GM12878 (cell line): ENCODE results near the gene CSNK1G1. TPM values are rescaled to one million over a fixed set of nuclear protein-coding genes. Genes with fewer than 3 reads are reported as not detected.

Experiments used
- ATAC-seq: fragments of 200-7000 bp; cut with Tn5 transposase; 3 replicates; pipeline ENCODE4 v1.9.1; 2020; ENCODE audit warnings: mild to moderate bottlenecking, moderate library complexity
- BruUV-seq: library from RNA; stranded (reverse); fragments of 400-500 nt; replicated peaks from 2 replicates; lab custom pipeline; 2021; lab: Mats Ljungman, UMichigan
- CTCF ChIA-PET: fragments of 300-600 bp; sonication (Branson Sonifier 250); formaldehyde crosslinking; extraction: SDS; loops from one replicate; lab custom pipeline; 2021; ENCODE audit warnings: inconsistent platforms; lab: Yijun Ruan, JAX
- POLR2A ChIA-PET: fragments of 350-600 bp; formaldehyde crosslinking; extraction: SDS; loops from one replicate; lab custom pipeline; 2021; ENCODE audit warnings: inconsistent platforms; lab: Charles Lee
- RAD21 ChIA-PET: fragments of 300-600 bp; sonication (Branson Sonifier 250); formaldehyde crosslinking; loops from one replicate; lab custom pipeline; 2023; ENCODE audit warnings: antibody characterized with exemption; ENCODE audit not compliant: unreplicated experiment; lab: Charles Lee
- SMC1A ChIA-PET: fragments of 300-600 bp; sonication (Branson Sonifier 250); formaldehyde crosslinking; loops from one replicate; lab custom pipeline; 2023; ENCODE audit not compliant: unreplicated experiment, uncharacterized antibody; lab: Charles Lee
- DNase-seq: peaks from one replicate; pipeline ENCODE4 v3.0.0-alpha.2; 2011; ENCODE audit warnings: low read depth, low spot score
- FAIRE-seq: peaks from 3 replicates; lab custom pipeline; 2011; peaks lifted over from hg19 to GRCh38; lab: Jason Lieb, UNC
- H2AFZ ChIP-seq: 2 replicates; pipeline ENCODE4 v1.6.0; 2011; ENCODE audit warnings: low read depth, low read length, control low read depth; ENCODE audit not compliant: control insufficient read depth
- H3K27ac ChIP-seq: 2 replicates; pipeline ENCODE4 v1.5.1; 2011; ENCODE audit warnings: control low read depth; ENCODE audit not compliant: control insufficient read depth, insufficient read depth
- H3K27me3 ChIP-seq, 2 experiments: replicated peaks in 1 of 2; 2 replicates each; pipeline versions ENCODE4 v1.6.0 to v1.6.1; 2011; ENCODE audit warnings: low read length in 1 of 2; ENCODE audit not compliant: control insufficient read depth in 2 of 2, insufficient read depth in 2 of 2
- H3K36me3 ChIP-seq, 2 experiments: 2 replicates each; pipeline ENCODE4 v1.5.1; 2011; ENCODE audit warnings: low read length in 1 of 2; ENCODE audit not compliant: control insufficient read depth in 2 of 2, insufficient read depth in 2 of 2
- H3K4me1 ChIP-seq: 2 replicates; pipeline ENCODE4 v1.6.1; 2011; ENCODE audit warnings: mild to moderate bottlenecking, low read length, moderate library complexity, mixed read lengths; ENCODE audit not compliant: control insufficient read depth, insufficient read depth
- H3K4me2 ChIP-seq: 2 replicates; pipeline ENCODE4 v1.6.0; 2011; ENCODE audit warnings: control low read depth; ENCODE audit not compliant: control insufficient read depth, insufficient read depth
- H3K4me3 ChIP-seq: fragments of 200-600 bp; sonication (generic); 2 replicates; pipeline ENCODE4 v1.5.1; 2016
- H3K79me2 ChIP-seq: 2 replicates; pipeline ENCODE4 v1.6.0; 2011; ENCODE audit warnings: low read length; ENCODE audit not compliant: control insufficient read depth, insufficient read depth
- H3K9ac ChIP-seq: 2 replicates; pipeline ENCODE4 v1.8.0; 2011; ENCODE audit warnings: low read length, control low read depth, mixed read lengths; ENCODE audit not compliant: control insufficient read depth, insufficient read depth
- H3K9me3 ChIP-seq: replicated peaks from 3 replicates; pipeline ENCODE4 v1.5.1; 2011; ENCODE audit warnings: mild to moderate bottlenecking, low read length; ENCODE audit not compliant: control insufficient read depth, insufficient read depth
- H4K20me1 ChIP-seq: 2 replicates; pipeline ENCODE4 v1.6.0; 2011; ENCODE audit not compliant: control insufficient read depth, insufficient read depth
- BCL3 ChIP-seq: IDR thresholded peaks from 2 replicates; pipeline ENCODE4 v1.6.1; 2011; ENCODE audit warnings: borderline replicate concordance, low read depth, mild to moderate bottlenecking, moderate library complexity, low read length; ENCODE audit not compliant: insufficient read depth, poor library complexity, severe bottlenecking
- ELK1 ChIP-seq: IDR thresholded peaks from 2 replicates; pipeline ENCODE4 v1.6.1; 2012; ENCODE audit warnings: low read depth, low read length, improper control_type of control experiment
- HSF1 ChIP-seq: fragments of 150-350 bp; IDR thresholded peaks from 2 replicates; pipeline ENCODE4 v1.6.1; 2014; ENCODE audit warnings: mild to moderate bottlenecking, low read depth, low read length
- MLLT1 ChIP-seq: fragments of 450-650 bp; IDR thresholded peaks from 2 replicates; pipeline ENCODE4 v1.6.1; 2016; ENCODE audit warnings: mild to moderate bottlenecking
- MYC ChIP-seq: IDR thresholded peaks from 2 replicates; pipeline ENCODE4 v1.6.1; 2011; ENCODE audit warnings: mild to moderate bottlenecking, low read length, moderate library complexity, inconsistent platforms; ENCODE audit not compliant: insufficient read depth, insufficient replicate concordance, insufficient read length, severe bottlenecking
- PML ChIP-seq: IDR thresholded peaks from 2 replicates; pipeline ENCODE4 v1.6.1; 2012; ENCODE audit warnings: low read length, inconsistent platforms
- POU2F2 ChIP-seq: IDR thresholded peaks from 3 replicates; pipeline ENCODE4 v1.6.1; 2011; ENCODE audit warnings: low read depth, mild to moderate bottlenecking, low read length, borderline replicate concordance
- RAD51 ChIP-seq: fragments of 450-650 bp; IDR thresholded peaks from 2 replicates; pipeline ENCODE4 v1.6.1; 2016; ENCODE audit warnings: moderate library complexity, mild to moderate bottlenecking, inconsistent platforms
- RELA ChIP-seq: fragments of 450-650 bp; IDR thresholded peaks from 2 replicates; pipeline ENCODE4 v1.8.0; 2014; ENCODE audit warnings: borderline replicate concordance; ENCODE audit not compliant: partially characterized antibody
- SMC3 ChIP-seq: IDR thresholded peaks from 2 replicates; pipeline ENCODE4 v1.6.1; 2011; ENCODE audit warnings: low read length, improper control_type of control experiment, borderline replicate concordance
- STAT1 ChIP-seq: fragments of 450-650 bp; conservative IDR thresholded peaks from 2 replicates; pipeline ENCODE4 v1.6.1; 2014; ENCODE audit warnings: antibody characterized with exemption, mild to moderate bottlenecking
- SUZ12 ChIP-seq: fragments of 200-600 bp; sonication (generic); IDR thresholded peaks from one replicate; pipeline ENCODE4 v1.6.1; 2018; ENCODE audit warnings: antibody characterized with exemption, mild to moderate bottlenecking; ENCODE audit not compliant: unreplicated experiment
- TBL1XR1 ChIP-seq: IDR thresholded peaks from 2 replicates; pipeline ENCODE4 v1.6.1; 2012; ENCODE audit warnings: low read depth, low read length, improper control_type of control experiment
- WRNIP1 ChIP-seq: IDR thresholded peaks from 2 replicates; pipeline ENCODE4 v1.6.1; 2011; ENCODE audit warnings: low read depth, low read length, improper control_type of control experiment, borderline replicate concordance
- ZBTB4 ChIP-seq: fragments of 450-650 bp; formaldehyde crosslinking; IDR thresholded peaks from 2 replicates; pipeline ENCODE4 v1.4.0; 2022; ENCODE audit warnings: mild to moderate bottlenecking, moderate library complexity
- ZNF217 ChIP-seq: fragments of 450-650 bp; IDR thresholded peaks from 2 replicates; pipeline ENCODE4 v1.6.1; 2017; ENCODE audit warnings: antibody characterized with exemption, mild to moderate bottlenecking
- WGBS: methylation state at CpG from one replicate; pipeline ENCODE4 v1.1.6; 2016; ENCODE audit warnings: low lambda C conversion rate; ENCODE audit not compliant: insufficient replicate concordance, insufficient coverage; ENCODE audit errors: missing lambda C conversion rate; 5-methylcytosine and 5-hydroxymethylcytosine counted together
- in situ Hi-C: fragments of 300-500 bp; cut with MboI; formaldehyde crosslinking; loops from 9 replicates; pipeline ENCODE4 v1.14.3; 2018; ENCODE audit warnings: mixed read lengths
- intact Hi-C: fragments of 100-400 bp; cut with micrococcal nuclease; formaldehyde crosslinking; loops from one replicate; pipeline ENCODE4 v1.14.2; 2022; ENCODE audit not compliant: unreplicated experiment
- polyA plus RNA-seq, 11 experiments: library from polyadenylated mRNA; depleted of rRNA in 4 of 11; unstranded in 6 of 11; stranded (reverse) in 5 of 11; fragments of >200 nt; fragmentation: Nextera tagmentation in 4 of 11; fragmentation: Illumina TruSeq in 1 of 11; extraction: Ambion mirVana in 4 of 11; extraction: Trizol in 1 of 11; gene quantifications; 1 replicate in 1 of 11; 2 replicates in 10 of 11; pipeline versions ENCODE4 v1.2.1 to v1.2.3, GENCODE V29; 2011 to 2016; ENCODE audit warnings: inconsistent platforms in 2 of 11, missing spikeins in 2 of 11, low read depth in 1 of 11
- total RNA-seq, 4 experiments: library from RNA; depleted of rRNA in 3 of 4; stranded (reverse); fragments of >200 nt in 3 of 4; fragmentation: Illumina TruSeq in 1 of 4; extraction: Trizol in 1 of 4; gene quantifications; 2 replicates each; pipeline versions ENCODE4 v1.2.1 to v1.2.3, GENCODE V29; 2013 to 2021

CSNK1G1 gene
- total and polyA plus RNA-seq, 10 of the 15 experiments (the other 5 are each of a cell fraction or from before 2014, with no cell fraction given), result 6.1 to 23.4 (median 15.3) TPM

GRCh38 chr15:64288577-64288976, 67.4 kb downstream of the CSNK1G1 start:
- FAIRE-seq (no peak), DNase-seq (no peak), ATAC-seq (no peak)
- Histone ChIP-seq H3K9ac (no peak overlapping the region), H3K9me3 (no peaks in the 10 kb centered on the region), H3K27ac (no peak overlapping the region), H3K4me3 (no peak overlapping the region), H4K20me1 (no peaks in the 10 kb centered on the region), H3K36me3 (no peaks in the 10 kb centered on the region; a peak in 1 of 4 replicates), H3K79me2 (peaks cover 7% of the 10 kb centered on the region), H2AFZ (no peak overlapping the region), H3K4me2 (no peak overlapping the region), H3K4me1 (no peaks in the 10 kb centered on the region), H3K27me3 (no peaks in the 10 kb centered on the region)
- no TSS peak for BruUV-seq
- intact Hi-C loops (no loop called here), in situ Hi-C loops (no loop called here)
- ChIA-PET POLR2A (interaction anchor here (0.6 kb wide), 1 partner anchor 10 kb away, joined by 3 read pairs; no protein-coding TSS in a partner anchor), SMC1A (interaction anchor here (1.4 kb wide), 2 partner anchors 18 to 78 kb away, joined by 3 to 4 read pairs; no protein-coding TSS in a partner anchor), RAD21 (no interaction called here), CTCF (no interaction called here)
- 100% methylated on average over 1 of the region's 1 CpG for WGBS
- TF ChIP-seq SMC3, result no peak
- no peak for TF ChIP-seq SUZ12
- no peak for TF ChIP-seq RAD51
- no peak for TF ChIP-seq WRNIP1
- TF ChIP-seq MLLT1, result no peak
- no peak for TF ChIP-seq TBL1XR1
- no peak for TF ChIP-seq RELA
- TF ChIP-seq BCL3, result no peak
- no peak for TF ChIP-seq PML
- TF ChIP-seq ZNF217, result no peak
- no peak for TF ChIP-seq STAT1
- TF ChIP-seq HSF1, result no peak
- TF ChIP-seq ELK1, result no peak
- TF ChIP-seq ZBTB4 (CRISPR knock-in tag), result no peak
- TF ChIP-seq MYC, result no peak
- TF ChIP-seq POU2F2, result no peak
